ENCODE results near the gene TNS3. TPM values are rescaled to one million over a fixed set of nuclear protein-coding genes. Genes with fewer than 3 reads are reported as not detected.

Gene TNS3
- total and polyA plus RNA-seq, 2 of the 13 experiments (the other 11 are each of a cell fraction or from before 2014, with no cell fraction given): 52.9 to 55.7 TPM

- no peak for TF ChIP-seq CEBPZ (IDR thresholded peaks at IDR 0.05; ENCODE audit: low read length)
- no peak for TF ChIP-seq HMGXB3 (CRISPR knock-in tag; IDR thresholded peaks at IDR 0.05; ENCODE audit: borderline replicate concordance)
- 0 out of 2 replicates have a peak, but pooled peaks have one; percentile 35 for TF ChIP-seq GATAD1 (CRISPR knock-in tag; IDR thresholded peaks at IDR 0.05)
- TF ChIP-seq TEAD2 (CRISPR knock-in tag; IDR thresholded peaks at IDR 0.05): no peak
- TF ChIP-seq ESRRA (CRISPR knock-in tag; IDR thresholded peaks at IDR 0.05; ENCODE audit: low read depth): no peak
- TF ChIP-seq ATAD3A (CRISPR knock-in tag; IDR thresholded peaks at IDR 0.05): no peak
- no peak for TF ChIP-seq PAF1 (CRISPR knock-in tag; IDR thresholded peaks at IDR 0.05)
- TF ChIP-seq ZNF773 (CRISPR knock-in tag; IDR thresholded peaks at IDR 0.05; ENCODE audit: borderline replicate concordance): no peak
- TF ChIP-seq RBAK (CRISPR knock-in tag; IDR thresholded peaks at IDR 0.05): no peak
- TF ChIP-seq ZSCAN30 (CRISPR knock-in tag; IDR thresholded peaks at IDR 0.05): no peak
- TF ChIP-seq RAD21 (CRISPR knock-in tag; IDR thresholded peaks at IDR 0.05): no peak
- TF ChIP-seq ZBTB25 (CRISPR knock-in tag; IDR thresholded peaks at IDR 0.05): 0 out of 2 replicates have a peak, but pooled peaks have one; percentile 15
- no peak for TF ChIP-seq RNF219 (CRISPR knock-in tag; IDR thresholded peaks at IDR 0.05)
- TF ChIP-seq AHR (CRISPR knock-in tag; IDR thresholded peaks at IDR 0.05): no peak
- TF ChIP-seq FIP1L1 (IDR thresholded peaks at IDR 0.05; ENCODE audit: borderline replicate concordance, insufficient read depth, low read depth, low read length): no peak
- TF ChIP-seq RXRA (CRISPR knock-in tag; IDR thresholded peaks at IDR 0.05): no peak; the same call in 1 of the 2 replicates
- no peak for TF ChIP-seq ZNF543 (CRISPR knock-in tag; IDR thresholded peaks at IDR 0.05)
- no peak for TF ChIP-seq CREB3 (CRISPR knock-in tag; IDR thresholded peaks at IDR 0.05)
- no peak for TF ChIP-seq BRD4 (CRISPR knock-in tag; IDR thresholded peaks at IDR 0.05)
Observed at GRCh38 chr7:47538846-47539311, 43.0 kb downstream of the TNS3 start (continued).

Measured in HepG2 (cell line).